NCI-H510A (cell line): ENCODE data around the gene SPAG9.
A peak's percentile ranks its signal among the peaks of the same experiment; 100 is the strongest.
"Not testable (repeated sequence)": the region's sequence is repeated elsewhere in the genome, so short reads cannot be mapped to it uniquely, and the experiment has no call there.

Source experiments
- DNase-seq: peaks from one replicate; lab custom pipeline; 2025; lab: John Stamatoyannopoulos, UW

Gene SPAG9

GRCh38 chr17:50953831-50954601, 166.7 kb downstream of the SPAG9 start:
- DNase-seq, result peak; percentile 96

DNA sequence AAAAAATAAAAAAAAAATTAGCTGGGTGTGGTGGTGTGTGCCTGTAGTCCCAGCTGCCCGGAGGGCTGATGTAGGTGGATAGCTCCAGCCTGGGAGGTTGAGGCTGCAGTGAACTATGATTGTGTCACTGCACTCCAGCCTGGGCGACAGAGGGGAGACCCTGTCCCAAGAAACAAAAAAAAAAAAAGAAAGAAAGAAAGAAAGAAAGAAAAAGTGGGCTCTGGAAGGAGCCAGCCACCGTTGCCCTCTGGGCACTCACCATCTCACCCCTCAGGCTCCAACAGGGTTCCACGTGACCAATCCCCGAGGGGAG, 167.2 kb downstream of the SPAG9 start:
- no peak for DNase-seq

GRCh38 chr17:50952889-50953288, 167.8 kb downstream of the SPAG9 start:
- DNase-seq, result no peak

DNA sequence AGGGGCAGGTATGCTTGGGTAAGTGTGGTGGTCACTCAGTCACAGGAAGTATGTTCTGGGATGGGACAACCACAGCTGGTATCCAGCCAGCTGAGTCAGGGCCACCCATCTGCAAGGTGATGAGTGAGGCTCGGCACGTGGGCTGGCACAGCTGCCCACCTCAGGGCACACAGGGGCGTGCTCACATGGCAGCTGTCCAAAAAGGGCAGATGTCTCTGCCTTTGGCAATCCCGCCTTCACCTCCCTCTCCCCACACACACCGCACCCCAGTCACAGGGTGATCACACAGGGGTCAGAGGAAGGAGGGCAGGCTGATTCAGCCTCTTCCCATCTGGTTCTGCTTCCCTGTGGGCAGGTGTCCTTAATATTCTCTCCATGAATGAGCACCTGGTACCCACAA, 168.7 kb downstream of the SPAG9 start:
- DNase-seq, result peak; percentile 57

- DNase-seq, result peak; percentile 51
Observed at GRCh38 chr17:50949989-50950877, 170.4 kb downstream of the SPAG9 start.

GRCh38 chr17:50949128-50949988, 171.3 kb downstream of the SPAG9 start:
- DNase-seq, result no peak

DNA sequence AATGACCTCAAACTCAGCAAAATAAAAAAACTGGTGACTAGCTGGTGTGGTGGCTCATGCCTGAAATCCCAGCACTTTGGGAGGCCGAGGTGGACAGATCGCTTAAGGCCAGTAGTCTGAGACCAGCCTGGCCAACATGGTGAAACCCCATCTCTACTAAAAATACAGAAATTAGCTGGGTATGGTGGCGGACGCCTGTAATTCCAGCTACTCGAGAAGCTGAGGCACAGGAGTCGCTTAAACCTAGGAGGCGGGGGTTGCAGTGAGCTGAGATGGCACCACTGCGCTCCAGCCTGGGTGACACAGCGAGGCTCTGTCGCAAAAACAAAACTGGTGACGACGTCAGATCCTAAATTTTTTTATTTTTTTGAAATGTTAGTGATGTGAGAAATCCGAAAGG, 172.0 kb downstream of the SPAG9 start:
- no peak for DNase-seq

GRCh38 chr17:50947782-50948543, 172.7 kb downstream of the SPAG9 start:
- DNase-seq, result peak; percentile 73

GRCh38 chr17:50946891-50947781, 173.5 kb downstream of the SPAG9 start:
- no peak for DNase-seq

- DNase-seq, result no peak
Observed at GRCh38 chr17:50946223-50946890, 174.3 kb downstream of the SPAG9 start.

DNA sequence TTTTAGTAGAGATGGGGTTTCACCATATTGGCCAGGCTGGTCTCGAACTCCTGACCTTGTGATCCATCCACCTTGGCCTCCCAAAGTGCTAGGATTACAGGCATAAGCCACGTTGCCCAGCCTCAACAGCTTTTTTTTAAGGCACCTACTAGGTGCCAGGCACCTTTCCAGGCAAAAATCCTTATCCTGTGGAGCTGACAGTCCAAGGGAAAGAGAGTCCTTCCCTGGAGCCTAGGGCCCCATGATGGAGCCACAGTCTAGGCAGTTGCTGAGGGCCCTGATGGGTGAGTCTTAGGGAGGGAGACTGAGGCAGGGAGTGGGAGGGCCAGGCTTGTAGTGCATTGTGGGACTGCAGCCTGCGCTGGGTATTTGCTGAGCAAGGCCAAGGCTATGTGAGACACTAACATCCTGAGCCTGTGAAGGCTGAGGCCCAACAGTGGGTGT, 174.9 kb downstream of the SPAG9 start:
- no peak for DNase-seq

DNA sequence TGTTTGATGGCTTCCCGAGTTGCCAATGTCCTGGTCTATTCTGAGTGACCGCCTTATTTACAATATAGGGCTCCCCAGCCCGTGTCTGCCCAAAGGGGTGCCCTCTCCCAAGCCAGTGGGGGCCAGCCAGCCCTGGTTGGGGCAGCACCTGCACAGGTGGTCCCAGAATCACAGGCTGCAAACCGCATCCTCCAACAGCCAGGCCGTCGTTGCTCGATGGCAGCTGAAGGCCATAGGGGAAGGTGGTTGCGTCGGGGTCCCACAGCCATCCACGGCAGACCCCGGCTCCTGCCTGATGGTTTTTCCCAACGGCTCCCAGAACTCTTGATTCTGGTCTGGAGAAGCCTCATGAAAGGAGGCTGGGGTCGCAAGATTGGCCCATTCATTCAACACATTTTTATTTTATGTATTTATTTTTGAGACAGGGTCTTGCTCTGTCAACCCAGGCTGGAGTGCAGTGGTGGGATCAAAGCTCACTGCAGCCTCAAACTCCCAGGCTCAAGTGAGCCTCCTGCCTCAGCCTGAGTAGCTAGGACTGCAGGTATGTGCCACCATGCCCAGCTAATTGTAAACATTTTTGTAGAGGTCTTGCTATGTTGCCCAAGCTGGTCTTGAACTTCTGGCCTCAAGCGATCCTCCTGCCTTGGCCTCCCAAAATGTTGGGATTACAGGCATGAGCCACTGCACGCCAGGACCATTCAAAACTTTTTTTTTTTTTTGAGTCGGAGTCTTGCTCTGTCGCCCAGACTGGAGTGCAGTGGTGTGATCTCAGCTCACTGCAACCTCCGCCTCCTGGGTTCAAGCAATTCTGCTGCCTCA, 175.6 kb downstream of the SPAG9 start:
- DNase-seq, result no peak

- DNase-seq, result peak; percentile 98
Observed at GRCh38 chr17:50944054-50944901, 176.4 kb downstream of the SPAG9 start.

- no peak for DNase-seq
Observed at GRCh38 chr17:50943575-50943933, 177.1 kb downstream of the SPAG9 start.

DNA sequence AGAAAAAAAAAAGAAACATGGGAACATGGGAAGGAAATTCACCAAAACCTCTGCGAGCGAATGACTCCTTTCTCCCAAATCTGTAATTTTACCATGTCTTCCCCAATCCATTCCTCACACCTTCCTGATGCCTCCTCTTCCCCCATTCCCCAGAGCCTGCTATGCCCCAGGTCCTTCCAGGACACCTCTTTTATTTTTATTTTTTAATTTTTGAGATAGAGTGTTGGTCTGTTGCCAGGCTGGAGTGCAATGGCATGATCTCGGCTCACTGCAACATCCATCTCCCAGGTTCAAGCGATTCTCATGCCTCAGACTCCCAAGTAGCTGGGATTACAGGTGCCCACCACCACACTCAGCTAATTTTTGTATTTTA, 179.0 kb downstream of the SPAG9 start:
- DNase-seq, result not testable (repeated sequence)

DNA sequence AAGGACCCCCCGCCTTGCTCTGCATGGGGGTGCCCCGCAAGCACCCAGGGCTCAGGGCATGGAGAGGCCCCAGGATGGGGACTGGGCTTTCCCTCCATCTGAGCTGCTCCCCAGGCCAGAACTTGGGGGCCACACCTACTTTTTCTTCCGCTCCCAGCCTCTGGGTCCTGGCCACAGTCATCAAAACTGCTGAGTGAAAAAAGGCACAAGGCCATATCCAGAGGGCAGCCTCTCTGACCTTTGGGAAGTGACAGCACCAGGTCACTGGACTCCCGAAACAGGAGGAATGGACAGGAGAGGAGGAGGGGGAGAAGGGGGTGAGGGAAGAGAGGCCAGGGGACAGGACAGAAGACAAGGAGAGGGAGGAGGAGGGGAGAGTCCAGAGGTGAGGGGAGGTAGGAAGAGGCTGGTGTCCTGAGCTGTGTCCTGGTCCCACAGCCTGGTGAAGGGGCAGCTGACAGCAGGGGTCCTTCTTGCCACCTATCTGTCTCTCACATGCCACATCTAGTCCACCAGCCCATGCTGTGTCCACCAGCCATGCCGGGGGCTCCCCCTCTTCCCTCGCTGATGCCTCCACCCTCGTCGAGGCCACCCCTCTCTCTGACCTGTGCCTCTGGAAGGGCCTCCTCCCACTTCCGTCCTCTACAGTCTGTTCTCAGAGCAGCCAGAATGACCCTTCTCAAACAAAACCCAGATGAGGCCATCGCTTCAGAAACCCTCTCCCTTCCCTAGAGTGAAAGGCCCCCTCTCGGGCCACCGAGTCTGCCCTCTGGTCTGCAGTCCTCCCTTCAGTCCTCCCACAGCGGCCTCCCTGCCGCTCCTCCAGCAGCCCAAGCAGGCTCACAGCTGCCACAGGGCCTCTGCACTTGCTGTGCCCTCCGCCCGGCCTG, 180.6 kb downstream of the SPAG9 start:
- no peak for DNase-seq

DNA sequence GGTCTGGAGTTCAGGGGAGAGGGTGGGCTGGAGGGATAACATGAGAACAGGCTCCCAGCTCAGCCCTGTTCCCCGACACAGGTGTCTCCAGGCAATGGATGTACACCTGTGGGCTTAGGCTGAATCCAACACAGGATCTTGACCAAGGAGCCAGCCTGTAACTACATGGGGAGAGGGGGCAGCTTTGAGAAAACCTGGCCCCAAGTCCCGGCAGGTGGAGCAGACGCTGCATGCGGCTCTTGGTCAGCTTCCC, 181.2 kb downstream of the SPAG9 start:
- DNase-seq, result no peak
